H1 (cell line): ENCODE data around the gene GBP7. TPM values are rescaled to one million over a fixed set of nuclear protein-coding genes. Genes with fewer than 3 reads are reported as not detected.

Source experiments
- CTCF ChIA-PET: fragments of 300-600 bp; sonication (Branson Sonifier 250); formaldehyde crosslinking; loops from one replicate; lab custom pipeline; 2021; ENCODE audit not compliant: partially characterized antibody; lab: Charles Lee
- POLR2A ChIA-PET: fragments of 300-600 bp; sonication (Branson Sonifier 250); formaldehyde crosslinking; loops from one replicate; lab custom pipeline; 2021; ENCODE audit warnings: inconsistent platforms; ENCODE audit not compliant: partially characterized antibody; lab: Charles Lee
- DNase-seq, 2 experiments: peaks; one replicate each; pipeline versions ENCODE4 v3.0.0 to v3.0.0-alpha.2; 2010 to 2022; ENCODE audit warnings: low spot score in 2 of 2, low read depth in 1 of 2, mixed read lengths in 1 of 2
- FAIRE-seq: peaks from 2 replicates; lab custom pipeline; 2011; peaks lifted over from hg19 to GRCh38; lab: Jason Lieb, UNC
- H2AFZ ChIP-seq: 2 replicates; pipeline ENCODE4 v1.8.1; 2012; ENCODE audit warnings: low read length, inconsistent platforms
- H2AK5ac ChIP-seq: 2 replicates; pipeline ENCODE4 v1.6.1; 2013; ENCODE audit warnings: low read depth, low read length
- H2BK120ac ChIP-seq: replicated peaks from 2 replicates; pipeline ENCODE3; 2013; ENCODE audit warnings: low read depth, low read length, inconsistent platforms
- H2BK12ac ChIP-seq: 2 replicates; pipeline ENCODE4 v1.6.1; 2013; ENCODE audit warnings: low read depth, low read length
- H2BK15ac ChIP-seq: 2 replicates; pipeline ENCODE4 v1.6.1; 2013; ENCODE audit warnings: low read length
- H2BK20ac ChIP-seq: 2 replicates; pipeline ENCODE4 v1.6.1; 2013; ENCODE audit warnings: low read length
- H2BK5ac ChIP-seq: 2 replicates; pipeline ENCODE4 v1.6.1; 2013; ENCODE audit warnings: low read depth, low read length
- H3K14ac ChIP-seq: 2 replicates; pipeline ENCODE4 v1.6.1; 2013; ENCODE audit warnings: inconsistent platforms; ENCODE audit not compliant: insufficient read length
- H3K18ac ChIP-seq: 2 replicates; pipeline ENCODE4 v1.6.1; 2013; ENCODE audit warnings: low read length; ENCODE audit errors: extremely low read depth
- H3K23ac ChIP-seq: 2 replicates; pipeline ENCODE4 v1.6.1; 2013; ENCODE audit warnings: inconsistent platforms; ENCODE audit not compliant: insufficient read length
- H3K23me2 ChIP-seq: 2 replicates; pipeline ENCODE4 v1.6.1; 2013; ENCODE audit warnings: low read depth, low read length
- H3K27ac ChIP-seq: 2 replicates; pipeline ENCODE4 v1.6.1; 2011; ENCODE audit warnings: low read depth, low read length, inconsistent platforms
- H3K27me3 ChIP-seq, 4 experiments: replicated peaks in 1 of 4; 1 replicate in 1 of 4; 2 replicates in 3 of 4; pipeline versions ENCODE4 v1.6.1 to v1.8.1; 2011 to 2013; ENCODE audit warnings: low read length in 3 of 4, mild to moderate bottlenecking in 3 of 4, inconsistent platforms in 2 of 4, mixed read lengths in 2 of 4, moderate library complexity in 1 of 4; ENCODE audit not compliant: control insufficient read depth in 3 of 4, insufficient read depth in 3 of 4; ENCODE audit errors: extremely low read depth in 1 of 4
- H3K36me3 ChIP-seq, 4 experiments: 2 replicates each; pipeline versions ENCODE4 v1.6.1 to v1.8.1; 2011 to 2013; ENCODE audit warnings: mild to moderate bottlenecking in 4 of 4, low read length in 3 of 4, moderate library complexity in 2 of 4, control low read depth in 1 of 4, inconsistent platforms in 1 of 4; ENCODE audit not compliant: insufficient read depth in 4 of 4, control insufficient read depth in 2 of 4
- H3K4ac ChIP-seq: replicated peaks from 2 replicates; pipeline ENCODE3; 2013; ENCODE audit warnings: low read length, low read depth, mixed read lengths, inconsistent platforms; ENCODE audit not compliant: insufficient read length
- H3K4me1 ChIP-seq, 4 experiments: replicated peaks in 1 of 4; 1 replicate in 1 of 4; 2 replicates in 3 of 4; pipeline versions ENCODE4 v1.6.1 to v1.8.1; 2011 to 2013; ENCODE audit warnings: low read length in 3 of 4, inconsistent platforms in 2 of 4, mixed read lengths in 1 of 4; ENCODE audit not compliant: insufficient read depth in 4 of 4, control insufficient read depth in 3 of 4
- H3K4me2 ChIP-seq, 2 experiments: 2 replicates each; pipeline versions ENCODE4 v1.6.1 to v1.8.1; 2011 to 2013; ENCODE audit warnings: low read depth in 2 of 2, low read length in 2 of 2, control low read depth in 1 of 2, inconsistent platforms in 1 of 2, mild to moderate bottlenecking in 1 of 2; ENCODE audit not compliant: insufficient read depth in 1 of 2
- H3K4me3 ChIP-seq, 4 experiments: fragments of 200-600, 300-600 bp in 1 of 4; sonication (generic), shearing (Covaris generic), sonication (Bioruptor Twin) in 1 of 4; 2 replicates each; pipeline versions ENCODE4 v1.5.1 to v1.8.1; 2011 to 2016; ENCODE audit warnings: low read length in 4 of 4, low read depth in 3 of 4, control low read depth in 2 of 4, inconsistent platforms in 2 of 4, mild to moderate bottlenecking in 2 of 4, mixed read lengths in 1 of 4, moderate library complexity in 1 of 4; ENCODE audit not compliant: insufficient read depth in 2 of 4; ENCODE audit errors: extremely low read depth in 1 of 4
- H3K56ac ChIP-seq: replicated peaks from 2 replicates; pipeline ENCODE3; 2013; ENCODE audit warnings: low read depth, mild to moderate bottlenecking, mixed read lengths, low read length, inconsistent platforms; ENCODE audit not compliant: insufficient read length
- H3K79me1 ChIP-seq: 2 replicates; pipeline ENCODE4 v1.6.1; 2013; ENCODE audit warnings: low read depth, low read length, control low read depth
- H3K79me2 ChIP-seq, 2 experiments: 2 replicates each; pipeline versions ENCODE4 v1.6.1 to v1.8.1; 2012 to 2013; ENCODE audit warnings: low read length in 2 of 2, mild to moderate bottlenecking in 2 of 2, inconsistent platforms in 1 of 2; ENCODE audit not compliant: insufficient read depth in 2 of 2, control insufficient read depth in 1 of 2
- H3K9ac ChIP-seq, 4 experiments: replicated peaks in 1 of 4; 1 replicate in 1 of 4; 2 replicates in 3 of 4; pipeline versions ENCODE4 v1.6.1 to v1.8.1; 2011 to 2013; ENCODE audit warnings: low read depth in 3 of 4, low read length in 3 of 4, control low read depth in 2 of 4, mild to moderate bottlenecking in 2 of 4, moderate library complexity in 2 of 4, inconsistent platforms in 1 of 4; ENCODE audit errors: extremely low read depth in 1 of 4
- H3K9me3 ChIP-seq, 2 experiments: 2 replicates each; pipeline versions ENCODE4 v1.6.1 to v1.8.1; 2012 to 2013; ENCODE audit warnings: mild to moderate bottlenecking in 2 of 2, moderate library complexity in 2 of 2, control low read depth in 1 of 2, inconsistent platforms in 1 of 2, low read depth in 1 of 2, low read length in 1 of 2, mixed read lengths in 1 of 2; ENCODE audit not compliant: insufficient read depth in 2 of 2
- H4K20me1 ChIP-seq, 2 experiments: replicated peaks in 1 of 2; 2 replicates each; pipeline versions ENCODE3 to v1.8.1; 2011 to 2013; ENCODE audit warnings: inconsistent platforms in 2 of 2, low read length in 2 of 2, mild to moderate bottlenecking in 1 of 2; ENCODE audit not compliant: insufficient read depth in 2 of 2, control insufficient read depth in 1 of 2
- H4K5ac ChIP-seq: 2 replicates; pipeline ENCODE4 v1.6.1; 2013; ENCODE audit warnings: low read length, low read depth, mixed read lengths, inconsistent platforms; ENCODE audit not compliant: insufficient read length
- H4K8ac ChIP-seq: 2 replicates; pipeline ENCODE4 v1.8.0; 2013; ENCODE audit warnings: mild to moderate bottlenecking, moderate library complexity, low read length, inconsistent platforms; ENCODE audit not compliant: insufficient read depth; ENCODE audit errors: extremely low read depth
- H4K91ac ChIP-seq: replicated peaks from 2 replicates; pipeline ENCODE3; 2013; ENCODE audit warnings: low read length, mixed read lengths, inconsistent platforms; ENCODE audit not compliant: insufficient read length
- JUN ChIP-seq: IDR thresholded peaks from 2 replicates; pipeline ENCODE4 v1.6.1; 2011; ENCODE audit warnings: low read depth, mild to moderate bottlenecking, improper control_type of control experiment, low read length
- RAD21 ChIP-seq, 2 experiments: IDR thresholded peaks in 1 of 2; conservative IDR thresholded peaks in 1 of 2; 2 replicates each; pipeline ENCODE4 v1.6.1; 2011; ENCODE audit warnings: low read depth in 2 of 2, low read length in 2 of 2, improper control_type of control experiment in 1 of 2, inconsistent platforms in 1 of 2, mild to moderate bottlenecking in 1 of 2, moderate library complexity in 1 of 2
- RFX5 ChIP-seq: IDR thresholded peaks from 2 replicates; pipeline ENCODE4 v1.6.1; 2011; ENCODE audit warnings: low read depth, low read length, improper control_type of control experiment, borderline replicate concordance
- RXRA ChIP-seq: IDR thresholded peaks from 2 replicates; pipeline ENCODE4 v1.6.1; 2011; ENCODE audit warnings: low read depth, mild to moderate bottlenecking, low read length, moderate library complexity; ENCODE audit not compliant: insufficient read depth
- TAF7 ChIP-seq: optimal IDR thresholded peaks from 2 replicates; pipeline ENCODE3; 2011; ENCODE audit warnings: low read depth, mild to moderate bottlenecking, inconsistent platforms, low read length, moderate library complexity, borderline replicate concordance
- TCF12 ChIP-seq: IDR thresholded peaks from 2 replicates; pipeline ENCODE4 v1.6.1; 2011; ENCODE audit warnings: low read depth, mild to moderate bottlenecking, low read length
- WGBS, 2 experiments: shearing (Covaris generic) in 1 of 2; methylation state at CpG; one replicate each; pipeline versions ENCODE4 v1.1.6 to v1.1.7; 2013 to 2015; ENCODE audit warnings: low lambda C conversion rate in 2 of 2, mixed read lengths in 2 of 2, inconsistent platforms in 1 of 2, low coverage in 1 of 2, missing lambda C conversion rate in 1 of 2; ENCODE audit not compliant: insufficient replicate concordance in 2 of 2, insufficient coverage in 1 of 2, insufficient read length in 1 of 2; ENCODE audit errors: extremely low coverage in 1 of 2, missing lambda C conversion rate in 1 of 2; 5-methylcytosine and 5-hydroxymethylcytosine counted together
- polyA plus RNA-seq, 7 experiments: library from polyadenylated mRNA; depleted of rRNA in 3 of 7; stranded (reverse) in 5 of 7; unstranded in 2 of 7; fragments of >200 nt in 5 of 7; fragments of 200-250 nt in 2 of 7; gene quantifications; 1 replicate in 5 of 7; 2 replicates in 1 of 7; 4 replicates in 1 of 7; pipeline versions ENCODE4 v1.2.1 to v1.2.3, GENCODE V29; 2011 to 2013; ENCODE audit warnings: missing spikeins in 2 of 7, mixed read lengths in 2 of 7
- total RNA-seq: library from RNA; stranded (reverse); fragmentation: NEBNext Ultra II Directional; extraction: Animal tissue kit (Norgen Biotek cat#: 25700); gene quantifications from 2 replicates; pipeline ENCODE4 v1.2.1, GENCODE V29; 2021
- TF ChIP-seq, protein P1 (sequence below): IDR thresholded peaks from 2 replicates; pipeline ENCODE4 v1.6.1; 2012; ENCODE audit warnings: inconsistent platforms
- TF ChIP-seq, protein P2 (sequence below): IDR thresholded peaks from 2 replicates; pipeline ENCODE4 v1.6.1; 2011; ENCODE audit warnings: low read length, improper control_type of control experiment

The GBP7 gene
- total and polyA plus RNA-seq, 2 of the 8 experiments (the other 6 are each of a cell fraction or from before 2014, with no cell fraction given) = not detected

DNA sequence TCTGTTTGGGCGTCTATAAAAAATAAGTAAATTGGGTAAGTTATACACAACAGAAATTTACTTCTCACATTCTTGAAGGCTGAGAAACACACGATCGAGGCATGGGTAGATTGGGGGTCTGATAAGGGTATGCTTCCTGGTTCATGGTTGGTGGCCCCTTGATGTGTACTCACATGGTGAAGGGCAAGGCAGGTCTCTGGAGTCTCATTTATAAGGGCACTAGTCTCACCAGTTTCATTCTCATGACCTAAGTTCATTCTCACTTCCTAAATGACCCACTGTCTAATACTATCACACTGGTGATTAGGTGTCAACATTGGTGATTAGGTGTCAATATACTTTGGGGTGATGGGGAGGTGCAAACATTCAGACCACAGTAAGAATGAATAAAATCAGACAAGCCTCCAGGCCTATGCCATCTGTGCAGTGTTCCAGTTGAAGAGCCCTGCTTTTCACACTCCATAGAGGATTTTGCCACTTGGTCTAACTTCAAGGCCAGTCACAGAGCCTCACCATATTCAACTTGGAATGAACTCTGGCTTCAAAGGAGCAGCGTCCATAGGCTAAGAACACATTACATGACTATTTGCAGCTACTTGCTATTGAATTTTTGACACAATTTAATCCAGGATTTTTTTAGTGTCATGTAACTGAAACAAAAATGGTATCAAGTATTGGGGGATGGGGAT lies 25.4 kb upstream of the GBP7 start:
- 86% methylated on average over 4 of the region's 4 CpGs; no CpG with 5 or more reads in 1 of the 2 experiments for WGBS, 2 experiments
- Histone ChIP-seq H3K9me3 (peaks cover 10 to 15% of the 10 kb centered on the region in 2 experiments), H3K23ac (no peak overlapping the region), H3K36me3 (no peaks in the 10 kb centered on the region), H2BK20ac (no peak overlapping the region), H3K27me3 (no peaks in the 10 kb centered on the region), H2BK120ac (no peak overlapping the region), H2AFZ (no peak overlapping the region), H4K8ac (no peak overlapping the region), H3K14ac (no peak overlapping the region), H4K91ac (no peak overlapping the region), H3K4me3 (no peak overlapping the region), H3K56ac (no peak overlapping the region), H3K18ac (no peak overlapping the region), H2BK5ac (no peak overlapping the region), H2AK5ac (no peak overlapping the region), H3K9ac (no peak overlapping the region), H3K23me2 (no peaks in the 10 kb centered on the region), H3K27ac (no peak overlapping the region), H3K4me2 (no peak overlapping the region), H3K79me2 (no peaks in the 10 kb centered on the region), H4K20me1 (no peaks in the 10 kb centered on the region), H3K4me1 (no peaks in the 10 kb centered on the region), H3K79me1 (no peaks in the 10 kb centered on the region), H2BK15ac (no peak overlapping the region), H2BK12ac (no peak overlapping the region), H4K5ac (no peak overlapping the region), H3K4ac (no peak overlapping the region)
- FAIRE-seq = no peak
- TF ChIP-seq TAF7 (no peak), RXRA (no peak), RFX5 (no peak), TCF12 (no peak), RAD21 (IDR thresholded peaks at IDR 0.05 in 1 of 2, conservative IDR thresholded peaks at IDR 0.05 in 1 of 2; ENCODE audit: low read depth in 2 of 2, low read length in 2 of 2) (no peak), JUN (no peak)
- TF ChIP-seq, protein P1, sequence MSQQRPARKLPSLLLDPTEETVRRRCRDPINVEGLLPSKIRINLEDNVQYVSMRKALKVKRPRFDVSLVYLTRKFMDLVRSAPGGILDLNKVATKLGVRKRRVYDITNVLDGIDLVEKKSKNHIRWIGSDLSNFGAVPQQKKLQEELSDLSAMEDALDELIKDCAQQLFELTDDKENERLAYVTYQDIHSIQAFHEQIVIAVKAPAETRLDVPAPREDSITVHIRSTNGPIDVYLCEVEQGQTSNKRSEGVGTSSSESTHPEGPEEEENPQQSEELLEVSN = no peak
- TF ChIP-seq, protein P2, sequence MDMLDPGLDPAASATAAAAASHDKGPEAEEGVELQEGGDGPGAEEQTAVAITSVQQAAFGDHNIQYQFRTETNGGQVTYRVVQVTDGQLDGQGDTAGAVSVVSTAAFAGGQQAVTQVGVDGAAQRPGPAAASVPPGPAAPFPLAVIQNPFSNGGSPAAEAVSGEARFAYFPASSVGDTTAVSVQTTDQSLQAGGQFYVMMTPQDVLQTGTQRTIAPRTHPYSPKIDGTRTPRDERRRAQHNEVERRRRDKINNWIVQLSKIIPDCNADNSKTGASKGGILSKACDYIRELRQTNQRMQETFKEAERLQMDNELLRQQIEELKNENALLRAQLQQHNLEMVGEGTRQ = no peak
- ChIA-PET POLR2A (no interaction called here), CTCF (interaction anchor here (1.3 kb wide), 1 partner anchor 12 kb away, joined by 3 read pairs; no protein-coding TSS in a partner anchor)
- DNase-seq = no peak
